Right renal pelvis (tissue), 4 donors: ENCODE data around the gene UGT1A6. TPM values are rescaled to one million over a fixed set of nuclear protein-coding genes. Genes with fewer than 3 reads are reported as not detected.

ENCODE experiments used
- DNase-seq, 4 donors: peaks; one replicate each; pipeline ENCODE4 v3.0.0-alpha.2; 2013; ENCODE audit warnings: low read depth in 4 of 4, low spot score in 3 of 4, missing footprints in 1 of 4
- polyA plus RNA-seq, 4 donors: library from polyadenylated mRNA; unstranded; fragments of 120-200 nt; gene quantifications; one replicate each; pipeline ENCODE4 v1.2.1, GENCODE V29; 2013; ENCODE audit not compliant: insufficient read length in 4 of 4

Gene UGT1A6
- polyA plus RNA-seq, 4 donors, result 2.8 to 5.3 (median 3.6) TPM

GRCh38 chr2:233761040-233761769 lies 68.5 kb downstream of the UGT1A6 start:
- no peak for DNase-seq

- DNase-seq, result no peak
Measured at GRCh38 chr2:233764264-233764663, 71.6 kb downstream of the UGT1A6 start.

DNA sequence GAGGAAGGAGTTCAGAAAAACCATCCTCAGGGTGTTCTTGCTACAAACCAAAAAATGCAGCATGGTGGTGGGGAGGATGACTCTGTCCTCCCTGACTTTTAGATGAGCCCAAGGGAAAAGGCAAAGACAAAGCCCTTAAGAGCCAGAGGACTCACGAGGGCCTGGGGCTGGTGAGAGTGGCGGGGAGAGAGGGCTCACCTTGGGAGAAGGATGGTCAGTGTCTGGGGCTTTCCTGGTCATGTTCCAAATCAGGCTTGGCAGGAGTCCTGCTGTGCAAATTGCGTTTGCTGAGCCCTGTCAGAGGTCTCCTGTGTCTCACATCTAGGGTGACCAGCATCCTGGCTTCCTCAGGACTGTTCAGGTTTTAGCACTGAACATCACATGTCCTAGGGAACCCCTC lies 72.1 kb downstream of the UGT1A6 start:
- DNase-seq, result no peak

DNA sequence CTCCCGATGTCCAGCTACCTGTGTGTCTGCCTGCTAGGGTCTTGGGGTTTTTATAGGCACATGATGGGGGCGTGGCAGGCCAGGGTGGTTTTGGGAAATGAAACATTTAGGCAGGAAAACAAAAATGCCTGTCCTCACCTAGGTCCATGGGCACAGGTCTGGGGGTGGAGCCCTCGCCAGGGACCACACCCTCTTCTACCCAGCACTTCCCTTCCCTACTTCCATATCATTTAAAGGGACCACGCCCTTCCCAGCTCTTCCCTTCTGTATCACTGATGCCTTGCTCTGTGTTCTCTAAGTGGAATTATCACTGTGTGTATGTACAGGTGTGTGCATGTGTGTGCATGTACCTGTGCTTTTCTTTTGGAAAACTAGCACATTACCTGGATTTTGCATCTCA lies 73.7 kb downstream of the UGT1A6 start:
- DNase-seq, result no peak

DNA sequence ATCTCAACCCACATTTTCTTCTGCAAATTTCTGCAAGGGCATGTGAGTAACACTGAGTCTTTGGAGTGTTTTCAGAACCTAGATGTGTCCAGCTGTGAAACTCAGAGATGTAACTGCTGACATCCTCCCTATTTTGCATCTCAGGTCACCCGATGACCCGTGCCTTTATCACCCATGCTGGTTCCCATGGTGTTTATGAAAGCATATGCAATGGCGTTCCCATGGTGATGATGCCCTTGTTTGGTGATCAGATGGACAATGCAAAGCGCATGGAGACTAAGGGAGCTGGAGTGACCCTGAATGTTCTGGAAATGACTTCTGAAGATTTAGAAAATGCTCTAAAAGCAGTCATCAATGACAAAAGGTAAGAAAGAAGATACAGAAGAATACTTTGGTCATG lies 75.4 kb downstream of the UGT1A6 start:
- no peak for DNase-seq

GRCh38 chr2:233769260-233769659 lies 76.6 kb downstream of the UGT1A6 start:
- DNase-seq, result no peak

- DNase-seq, result no peak
Measured at GRCh38 chr2:233772153-233772552, 79.5 kb downstream of the UGT1A6 start.

- DNase-seq, result no peak
Measured at GRCh38 chr2:233772583-233772982, 79.9 kb downstream of the UGT1A6 start.

GRCh38 chr2:233773854-233774253 lies 81.2 kb downstream of the UGT1A6 start:
- no peak for DNase-seq

DNA sequence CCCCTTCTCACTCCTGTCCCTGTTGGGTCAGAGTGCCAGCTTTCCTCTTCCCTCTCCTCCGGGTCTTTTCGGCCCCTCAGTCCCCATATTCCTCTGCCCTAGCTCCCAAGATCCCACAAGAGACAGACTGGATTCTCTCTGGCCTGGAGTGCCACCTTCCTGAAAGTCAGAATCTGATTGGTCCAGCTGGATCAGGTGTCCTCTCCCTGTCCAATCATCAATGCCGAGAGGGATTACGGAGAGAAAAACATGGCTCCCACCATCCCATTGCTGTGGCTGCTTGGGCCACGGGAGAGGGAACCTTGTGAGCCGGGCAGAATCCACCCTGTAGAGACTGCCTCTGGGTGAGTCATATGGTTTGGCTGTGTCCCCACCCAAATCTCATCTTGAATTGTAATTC lies 82.7 kb downstream of the UGT1A6 start:
- no peak for DNase-seq

DNA sequence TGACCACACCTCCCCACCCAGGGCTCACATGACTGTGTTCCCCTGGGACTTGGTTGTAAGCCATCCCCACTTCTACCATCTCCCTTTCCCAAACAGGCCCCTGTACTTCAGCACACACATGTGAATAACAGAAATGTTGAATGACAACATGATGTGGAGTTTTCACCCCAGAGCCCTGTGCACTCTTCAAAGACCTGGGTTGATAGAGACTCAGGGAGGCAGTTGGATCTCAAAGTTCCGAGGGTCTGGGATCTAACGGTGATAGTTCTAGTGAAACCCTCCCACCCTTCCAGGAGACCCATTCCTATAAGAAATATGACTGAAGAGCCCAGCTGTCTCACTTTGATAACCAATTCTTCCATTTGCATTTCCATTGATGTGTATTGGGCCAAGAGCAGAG lies 85.3 kb downstream of the UGT1A6 start, which contains the start of gene MROH2A:
MROH2A (plus strand) TSS at position 301 of the 400 bp plus-strand sequence. CDS start 1,029 bp downstream, outside the sequence.
- DNase-seq, result no peak

DNA sequence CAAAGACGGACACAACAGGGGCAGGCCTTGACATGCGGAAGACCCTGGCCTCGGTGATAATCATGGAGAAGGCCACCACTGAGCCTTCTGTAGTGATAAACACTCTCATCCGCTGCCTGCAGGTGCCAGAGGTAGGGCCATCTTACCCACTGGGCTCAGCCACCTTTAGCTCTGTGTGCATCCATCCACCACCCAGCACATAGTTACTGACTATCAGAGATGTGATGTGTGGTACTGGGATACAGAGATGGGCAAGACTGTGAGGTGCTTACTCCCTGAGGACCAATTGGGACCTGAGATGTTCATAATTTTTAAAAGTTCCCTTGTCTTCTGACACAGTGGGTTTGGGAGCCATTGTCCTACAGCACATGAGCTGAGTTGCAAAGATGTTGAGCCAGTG lies 87.0 kb downstream of the UGT1A6 start:
- no peak for DNase-seq

DNA sequence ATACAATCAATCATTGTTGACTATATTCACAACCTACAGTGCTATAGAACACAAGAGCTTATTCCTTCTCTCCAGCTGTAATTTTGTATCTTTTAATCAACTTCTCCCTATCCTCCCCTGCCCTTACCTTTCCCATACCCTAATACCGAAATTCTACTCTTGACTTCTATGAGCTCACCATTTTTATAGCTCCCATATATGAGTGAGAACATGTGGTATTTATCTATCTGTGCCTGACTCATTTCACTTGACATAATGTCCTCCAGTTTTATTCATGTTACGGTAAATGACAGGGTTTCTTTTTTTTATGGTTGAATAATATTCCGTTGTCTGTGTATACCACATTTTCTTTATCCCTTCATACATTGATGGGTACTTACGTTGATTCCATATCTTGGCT lies 88.1 kb downstream of the UGT1A6 start:
- DNase-seq, result no peak

DNA sequence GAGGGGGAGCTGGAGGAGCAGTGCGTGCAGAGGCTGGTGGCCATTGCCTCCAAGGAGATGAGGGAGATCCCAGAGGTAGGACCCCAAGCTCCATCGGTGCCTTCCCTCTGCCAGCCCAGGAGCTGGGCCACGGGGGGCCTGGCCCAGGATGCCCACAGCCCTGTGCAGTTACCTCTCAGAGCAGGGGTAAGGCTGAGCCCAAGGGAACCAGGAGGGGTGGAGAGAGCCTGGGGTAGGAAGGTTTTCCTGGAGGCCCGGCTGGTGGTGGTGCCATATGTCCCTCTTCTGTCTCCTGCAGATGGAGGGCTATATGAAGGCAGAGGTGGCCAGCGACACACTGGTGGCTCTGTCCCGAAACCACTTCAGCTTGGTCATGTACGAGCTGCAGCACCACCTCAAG lies 96.9 kb downstream of the UGT1A6 start:
- no peak for DNase-seq

DNA sequence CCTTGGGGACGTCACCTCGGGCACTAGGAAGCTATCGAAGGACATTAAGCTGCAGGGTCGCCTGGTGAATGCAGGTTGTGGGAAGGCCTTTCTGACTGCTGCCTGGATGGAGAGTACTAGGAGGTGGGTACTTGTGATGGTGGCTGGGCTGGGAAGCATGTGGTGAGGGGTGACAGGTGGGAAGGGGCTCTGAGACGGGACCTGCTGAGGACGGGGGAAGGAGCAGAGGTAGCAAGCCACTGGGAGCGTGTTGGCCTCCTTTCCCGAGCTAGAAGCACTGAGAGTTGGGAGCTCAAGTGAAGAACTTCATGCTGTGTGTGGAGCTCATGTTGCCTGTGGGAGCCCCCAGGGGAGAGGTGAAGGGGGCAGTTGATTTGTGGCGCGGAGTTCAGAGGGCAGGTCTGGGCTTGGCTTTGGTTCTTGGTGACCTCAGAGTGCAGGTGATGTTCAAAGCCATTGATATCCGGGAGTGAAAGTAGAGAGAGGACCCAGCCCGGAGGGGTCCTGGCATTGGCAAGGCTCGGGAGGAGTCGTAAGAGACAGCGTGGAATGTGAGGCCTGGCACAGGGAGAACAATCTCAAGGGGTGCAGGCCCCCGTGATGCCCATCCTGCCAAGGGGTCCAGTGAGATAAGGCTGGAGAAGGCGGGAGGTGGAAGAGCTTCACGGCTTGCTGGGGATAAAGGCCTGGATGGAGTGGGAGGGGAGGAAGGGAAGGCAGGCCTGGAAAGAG lies 98.6 kb downstream of the UGT1A6 start:
- DNase-seq, result no peak

DNA sequence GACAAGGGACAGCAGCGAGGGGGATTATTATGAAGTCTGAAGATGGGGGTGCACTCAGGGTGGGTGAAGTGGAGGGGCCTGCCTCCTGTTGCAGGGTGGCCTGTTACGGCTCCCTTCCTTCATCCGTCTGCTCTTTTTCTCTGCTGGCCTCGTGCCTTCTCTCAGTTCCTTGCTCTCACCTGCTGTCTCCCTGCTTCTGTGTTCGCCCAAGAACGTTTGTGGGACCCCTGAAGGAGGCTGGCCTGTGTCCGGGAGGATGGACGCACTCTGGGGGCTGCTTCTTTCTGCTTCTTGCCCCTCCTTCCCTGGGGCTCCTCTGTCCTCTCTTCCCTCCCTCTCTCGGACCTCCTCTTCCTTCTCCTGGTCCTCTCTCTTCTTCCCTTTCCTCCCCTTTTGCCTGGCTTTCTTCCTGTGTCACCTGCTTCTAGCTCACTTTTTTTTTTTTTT lies 99.2 kb downstream of the UGT1A6 start:
- DNase-seq, result no peak

- no peak for DNase-seq
Measured at GRCh38 chr2:233792720-233793119, 100.0 kb downstream of the UGT1A6 start.

DNA sequence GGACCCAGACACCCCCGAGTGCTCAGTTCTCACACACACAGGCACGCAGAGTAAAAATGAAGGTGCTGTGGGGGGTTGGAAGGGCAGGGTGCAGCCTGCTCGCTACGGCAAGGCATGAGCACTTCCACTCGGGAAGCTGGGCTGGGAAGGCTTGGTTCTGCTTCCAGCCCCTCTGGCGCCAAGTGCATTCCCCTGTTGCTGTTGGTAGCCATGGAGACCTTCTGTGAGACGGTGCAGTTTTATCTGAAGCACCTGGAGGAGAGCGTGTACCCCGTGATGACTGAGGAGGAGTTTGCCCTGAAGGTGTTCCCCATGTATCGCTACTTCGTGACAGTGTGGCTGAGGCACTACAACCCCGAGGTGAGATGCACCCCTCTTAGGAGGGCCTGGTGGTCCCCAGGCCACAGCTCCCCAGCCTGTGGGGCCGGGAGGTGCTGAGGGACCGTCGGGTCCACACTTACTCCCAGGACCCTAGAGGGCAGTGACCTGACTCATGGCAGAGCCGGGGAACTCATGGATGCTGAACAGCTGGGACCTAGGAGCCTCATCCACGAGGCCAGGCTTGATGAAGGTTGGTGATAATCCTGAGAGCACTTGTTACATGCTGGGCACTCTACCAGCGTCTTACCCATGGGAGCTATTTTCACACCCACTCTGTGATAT lies 100.9 kb downstream of the UGT1A6 start:
- DNase-seq, result no peak

DNA sequence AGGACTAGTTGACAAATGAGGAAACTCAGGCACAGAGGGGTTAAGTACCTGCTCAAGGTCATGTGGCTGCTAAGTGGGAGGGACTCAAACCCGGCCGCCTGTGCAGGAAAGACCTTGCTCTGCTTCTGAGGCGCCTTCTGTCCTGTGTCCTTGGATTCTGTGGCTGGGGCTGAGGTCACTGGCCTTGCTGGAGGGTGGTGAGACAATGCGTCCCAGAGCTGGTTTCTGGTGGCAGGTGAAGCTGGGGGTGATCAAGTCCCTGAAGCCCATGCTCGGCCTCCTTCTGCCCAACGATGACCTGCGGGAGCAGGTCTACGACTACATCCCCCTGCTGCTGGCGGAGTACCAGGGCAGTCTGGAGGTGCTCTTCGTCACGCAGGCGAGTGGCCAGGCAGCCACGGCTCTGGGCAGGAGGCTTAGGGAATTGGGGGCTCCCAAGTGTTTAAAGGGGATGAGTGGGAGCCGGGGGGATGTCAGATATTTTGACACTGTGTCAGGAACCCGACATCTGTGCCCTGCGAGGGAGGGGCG lies 101.5 kb downstream of the UGT1A6 start:
- no peak for DNase-seq

GRCh38 chr2:233795735-233796171 lies 103.1 kb downstream of the UGT1A6 start:
- DNase-seq, result no peak

DNA sequence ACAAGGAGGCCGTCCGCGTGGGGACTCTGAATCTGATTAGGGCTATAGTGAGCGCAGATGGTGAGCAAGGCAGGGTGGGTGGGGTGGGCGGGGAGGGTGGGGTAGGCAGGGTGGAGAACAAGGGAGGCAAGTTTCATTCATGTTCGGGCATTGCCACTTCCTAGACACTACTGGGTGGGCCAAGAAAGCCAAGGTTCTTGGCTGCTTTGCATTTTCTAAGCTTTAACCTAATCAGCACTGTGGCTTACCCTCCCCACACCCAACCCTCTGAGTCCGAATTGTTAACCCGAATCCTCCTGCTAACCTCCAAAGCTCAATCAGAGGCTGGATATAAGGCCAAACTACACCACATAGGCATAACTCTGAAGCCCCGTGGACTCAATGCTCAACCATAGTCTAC lies 103.6 kb downstream of the UGT1A6 start:
- DNase-seq, result no peak
